IMR-90 (cell line): ENCODE measurements around the gene TIGD4. TPM values are rescaled to one million over a fixed set of nuclear protein-coding genes. Genes with fewer than 3 reads are reported as not detected.

ENCODE experiments used
- ATAC-seq: fragments of 200-7000 bp; cut with Tn5 transposase; 2 replicates; pipeline ENCODE4 v1.9.1; 2020; ENCODE audit warnings: low read depth, mild to moderate bottlenecking, moderate library complexity
- BruUV-seq: library from RNA; stranded (reverse); fragments of 400-500 nt; replicated peaks from 2 replicates; lab custom pipeline; 2021; lab: Mats Ljungman, UMichigan
- CTCF ChIA-PET: fragments of 300-600 bp; formaldehyde crosslinking; extraction: SDS; loops from one replicate; lab custom pipeline; 2021; ENCODE audit warnings: antibody characterized with exemption; lab: Yijun Ruan, JAX
- POLR2A ChIA-PET: fragments of 300-600 bp; sonication (Branson Sonifier 250); formaldehyde crosslinking; loops from one replicate; lab custom pipeline; 2022; ENCODE audit warnings: antibody characterized with exemption; ENCODE audit not compliant: unreplicated experiment; lab: Charles Lee
- DNase-seq: peaks from one replicate; pipeline ENCODE4 v3.0.0; 2013
- H2AFZ ChIP-seq: replicated peaks from 2 replicates; pipeline ENCODE3; 2013; ENCODE audit warnings: low read length, mild to moderate bottlenecking; ENCODE audit not compliant: poor library complexity
- H2AK5ac ChIP-seq: 2 replicates; pipeline ENCODE4 v1.6.1; 2013; ENCODE audit warnings: low read depth, low read length, inconsistent platforms
- H2AK9ac ChIP-seq: replicated peaks from 2 replicates; pipeline ENCODE3; 2013; ENCODE audit warnings: mild to moderate bottlenecking, low read depth, low read length, moderate library complexity; ENCODE audit not compliant: poor library complexity
- H2BK120ac ChIP-seq: 2 replicates; pipeline ENCODE4 v1.6.1; 2013; ENCODE audit warnings: low read depth, low read length, inconsistent platforms
- H2BK15ac ChIP-seq: 3 replicates; pipeline ENCODE4 v1.6.1; 2013; ENCODE audit warnings: low read depth, low read length, inconsistent platforms
- H2BK20ac ChIP-seq: 2 replicates; pipeline ENCODE4 v1.6.1; 2013; ENCODE audit warnings: low read depth, mild to moderate bottlenecking, inconsistent platforms, low read length, moderate library complexity
- H2BK5ac ChIP-seq: 2 replicates; pipeline ENCODE4 v1.6.1; 2013; ENCODE audit warnings: mild to moderate bottlenecking, low read depth, low read length, inconsistent platforms; ENCODE audit not compliant: poor library complexity, severe bottlenecking
- H3K14ac ChIP-seq: replicated peaks from 2 replicates; pipeline ENCODE4 v1.6.1; 2013; ENCODE audit warnings: low read depth, low read length, inconsistent platforms
- H3K18ac ChIP-seq: 2 replicates; pipeline ENCODE4 v1.6.1; 2013; ENCODE audit warnings: low read depth, low read length, control low read depth
- H3K23ac ChIP-seq: 2 replicates; pipeline ENCODE4 v1.6.1; 2013; ENCODE audit warnings: low read depth, low read length, inconsistent platforms
- H3K27ac ChIP-seq: 2 replicates; pipeline ENCODE4 v1.5.1; 2013; ENCODE audit warnings: mild to moderate bottlenecking, control low read depth, low read length; ENCODE audit not compliant: insufficient read depth
- H3K27me3 ChIP-seq: 2 replicates; pipeline ENCODE4 v1.6.1; 2013; ENCODE audit warnings: low read length; ENCODE audit not compliant: control insufficient read depth, insufficient read depth
- H3K36me3 ChIP-seq: 2 replicates; pipeline ENCODE4 v1.6.1; 2013; ENCODE audit warnings: low read length, mixed read lengths; ENCODE audit not compliant: control insufficient read depth, insufficient read depth
- H3K4ac ChIP-seq: 2 replicates; pipeline ENCODE4 v1.6.1; 2013; ENCODE audit warnings: low read depth, low read length, inconsistent platforms
- H3K4me1 ChIP-seq: 2 replicates; pipeline ENCODE4 v1.6.1; 2013; ENCODE audit warnings: low read length, mixed read lengths; ENCODE audit not compliant: control insufficient read depth, insufficient read depth
- H3K4me2 ChIP-seq: 2 replicates; pipeline ENCODE4 v1.6.1; 2013; ENCODE audit warnings: low read depth, mild to moderate bottlenecking, control low read depth, low read length, moderate library complexity
- H3K4me3 ChIP-seq: 2 replicates; pipeline ENCODE4 v1.5.1; 2013; ENCODE audit warnings: low read depth, mild to moderate bottlenecking, control low read depth, low read length, moderate library complexity; ENCODE audit not compliant: insufficient read depth
- H3K56ac ChIP-seq: 2 replicates; pipeline ENCODE4 v1.6.1; 2013; ENCODE audit warnings: low read length, inconsistent platforms; ENCODE audit not compliant: insufficient read depth; ENCODE audit errors: extremely low read depth
- H3K79me1 ChIP-seq, 2 experiments: 2 replicates each; pipeline ENCODE4 v1.6.1; 2013; ENCODE audit warnings: low read length in 2 of 2, inconsistent platforms in 1 of 2, low read depth in 1 of 2
- H3K9ac ChIP-seq: 2 replicates; pipeline ENCODE4 v1.6.1; 2013; ENCODE audit warnings: low read depth, low read length, control low read depth
- H3K9me1 ChIP-seq: 2 replicates; pipeline ENCODE4 v1.6.1; 2013; ENCODE audit warnings: low read length, inconsistent platforms; ENCODE audit not compliant: insufficient read depth
- H3K9me3 ChIP-seq: 2 replicates; pipeline ENCODE4 v1.6.1; 2013; ENCODE audit warnings: low read length; ENCODE audit not compliant: control insufficient read depth, insufficient read depth
- H4K20me1 ChIP-seq: 2 replicates; pipeline ENCODE4 v1.6.1; 2013; ENCODE audit warnings: low read length, inconsistent platforms; ENCODE audit not compliant: insufficient read depth
- H4K5ac ChIP-seq: 2 replicates; pipeline ENCODE4 v1.6.1; 2013; ENCODE audit warnings: mild to moderate bottlenecking, low read depth, low read length, control low read depth
- H4K8ac ChIP-seq, 2 experiments: 2 replicates each; pipeline ENCODE4 v1.6.1; 2013; ENCODE audit warnings: low read depth in 2 of 2, low read length in 2 of 2, control low read depth in 1 of 2, inconsistent platforms in 1 of 2
- H4K91ac ChIP-seq: 2 replicates; pipeline ENCODE4 v1.6.1; 2013; ENCODE audit warnings: low read depth, low read length, inconsistent platforms; ENCODE audit not compliant: insufficient read depth
- BHLHE40 ChIP-seq: fragments of 150-350 bp; IDR thresholded peaks from 2 replicates; pipeline ENCODE4 v1.6.1; 2016; ENCODE audit warnings: mild to moderate bottlenecking, low read depth, low read length
- CEBPB ChIP-seq: IDR thresholded peaks from 2 replicates; pipeline ENCODE4 v1.6.1; 2012; ENCODE audit warnings: low read depth, low read length, improper control_type of control experiment
- CHD1 ChIP-seq: IDR thresholded peaks from 2 replicates; pipeline ENCODE4 v1.6.1; 2012; ENCODE audit warnings: low read depth, low read length, improper control_type of control experiment
- FOS ChIP-seq: fragments of 150-350 bp; IDR thresholded peaks from 2 replicates; pipeline ENCODE4 v1.6.1; 2016; ENCODE audit warnings: low read depth, low read length
- MAFK ChIP-seq: IDR thresholded peaks from 2 replicates; pipeline ENCODE4 v1.6.1; 2012; ENCODE audit warnings: low read depth, low read length, improper control_type of control experiment
- MAZ ChIP-seq: IDR thresholded peaks from 2 replicates; pipeline ENCODE4 v1.6.1; 2012; ENCODE audit warnings: low read depth, mild to moderate bottlenecking, low read length, improper control_type of control experiment, moderate library complexity, borderline replicate concordance
- MXI1 ChIP-seq: IDR thresholded peaks from 2 replicates; pipeline ENCODE4 v1.6.1; 2012; ENCODE audit warnings: low read depth, mild to moderate bottlenecking, low read length, moderate library complexity, borderline replicate concordance
- NFE2L2 ChIP-seq: fragments of 150-350 bp; IDR thresholded peaks from 2 replicates; pipeline ENCODE4 v1.6.1; 2016; ENCODE audit warnings: low read depth, mild to moderate bottlenecking, low read length
- POLR2A ChIP-seq: IDR thresholded peaks from 2 replicates; pipeline ENCODE4 v1.6.1; 2012; ENCODE audit warnings: mild to moderate bottlenecking, low read depth, low read length
- RAD21 ChIP-seq: IDR thresholded peaks from 2 replicates; pipeline ENCODE4 v1.6.1; 2012; ENCODE audit warnings: low read length, improper control_type of control experiment
- RCOR1 ChIP-seq: IDR thresholded peaks from 2 replicates; pipeline ENCODE4 v1.6.1; 2012; ENCODE audit warnings: mild to moderate bottlenecking, low read length, improper control_type of control experiment; ENCODE audit not compliant: insufficient replicate concordance
- RFX5 ChIP-seq: IDR thresholded peaks from 2 replicates; pipeline ENCODE4 v1.8.0; 2012; ENCODE audit warnings: low read depth, mild to moderate bottlenecking, low read length, moderate library complexity
- SMC3 ChIP-seq: fragments of 150-350 bp; IDR thresholded peaks from 2 replicates; pipeline ENCODE4 v1.6.1; 2016; ENCODE audit warnings: low read depth, mild to moderate bottlenecking, antibody characterized with exemption, low read length, moderate library complexity
- WGBS, 2 experiments: methylation state at CpG; one replicate each; pipeline versions ENCODE4 v1.1.5 to v1.1.7; 2013; ENCODE audit warnings: missing lambda C conversion rate in 2 of 2; ENCODE audit not compliant: insufficient read length in 1 of 2; ENCODE audit errors: extremely low coverage in 2 of 2; 5-methylcytosine and 5-hydroxymethylcytosine counted together
- dilution Hi-C: fragments of 300-500 bp; cut with HindIII; formaldehyde crosslinking; loops from one replicate; pipeline ENCODE4 v1.14.3; 2018; ENCODE audit warnings: low sequenced_read_pairs; ENCODE audit not compliant: unreplicated experiment
- in situ Hi-C: fragments of 300-500 bp; cut with MboI; formaldehyde crosslinking; loops from 3 replicates; pipeline ENCODE4 v1.14.3; 2019; ENCODE audit warnings: low sequenced_read_pairs, inconsistent platforms, mixed read lengths
- intact Hi-C: fragments of 100-400 bp; cut with micrococcal nuclease; formaldehyde crosslinking; loops from 2 replicates; pipeline ENCODE4 v1.10.0; 2022
- polyA plus RNA-seq, 3 experiments: library from polyadenylated mRNA; depleted of rRNA; stranded (reverse); fragments of >200 nt; gene quantifications; 2 replicates each; pipeline ENCODE4 v1.2.3, GENCODE V29; 2012; ENCODE audit warnings: low replicate concordance in 1 of 3
- total RNA-seq: library from RNA; depleted of rRNA; stranded (reverse); fragments of >200 nt; gene quantifications from 2 replicates; pipeline ENCODE4 v1.2.3, GENCODE V29; 2012
- TF ChIP-seq, protein P1 (sequence below): conservative IDR thresholded peaks from 2 replicates; pipeline ENCODE4 v1.5.1; 2012; ENCODE audit warnings: mild to moderate bottlenecking, low read depth, low read length, improper control_type of control experiment
- TF ChIP-seq, protein P2 (sequence below): fragments of 150-350 bp; IDR thresholded peaks from 2 replicates; pipeline ENCODE4 v1.6.1; 2017; ENCODE audit warnings: mild to moderate bottlenecking, antibody characterized with exemption, low read length, low read depth
- TF ChIP-seq, protein P3 (sequence below): fragments of 150-350 bp; IDR thresholded peaks from 2 replicates; pipeline ENCODE4 v1.6.1; 2016; ENCODE audit warnings: low read depth, mild to moderate bottlenecking, low read length, moderate library complexity, borderline replicate concordance

TIGD4 gene
- total and polyA plus RNA-seq, 2 of the 4 experiments (the other 2 are of a cell fraction), result 0.03 TPM; not detected in 1

DNA sequence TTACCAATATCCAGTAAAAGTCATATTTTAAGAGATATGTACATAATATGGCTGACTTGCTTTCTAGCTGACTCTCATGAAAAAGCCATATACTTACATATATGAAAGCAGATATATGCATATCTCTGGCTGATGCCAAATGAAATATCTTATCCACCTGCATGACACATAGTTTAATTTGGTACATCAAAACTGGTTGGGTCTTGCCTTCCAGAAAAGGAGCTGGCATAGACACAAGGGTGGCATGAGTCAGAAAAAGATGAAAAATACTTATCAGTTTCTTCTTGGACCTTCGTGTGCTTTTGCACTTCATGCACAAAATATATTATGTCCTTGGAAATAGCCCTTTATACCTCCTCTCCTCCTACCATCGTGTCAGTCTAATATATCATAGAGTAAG, 32.1 kb downstream of the TIGD4 start:
- no peaks in the 10 kb centered on the region for H3K79me1 ChIP-seq
- H2BK5ac ChIP-seq, result no peak overlapping the region
- no peak overlapping the region for H4K91ac ChIP-seq
- no peak overlapping the region for H3K14ac ChIP-seq
- intact Hi-C loops, result no loop called here
- H2BK20ac ChIP-seq, result no peak overlapping the region
- no peak overlapping the region for H3K4me2 ChIP-seq
- H2BK15ac ChIP-seq, result no peak overlapping the region
- H4K5ac ChIP-seq, result no peak overlapping the region
- no TSS peak for BruUV-seq
- no peak overlapping the region for H2AFZ ChIP-seq
- H3K4me3 ChIP-seq, result no peak overlapping the region
- WGBS, 2 experiments, result no CpG with 5 or more reads among the region's 2 CpGs
- no peaks in the 10 kb centered on the region for H3K36me3 ChIP-seq
- no peaks in the 10 kb centered on the region for H4K20me1 ChIP-seq
- DNase-seq (no peak), ATAC-seq (no peak)
- H2AK9ac ChIP-seq, result no peak overlapping the region
- H2BK120ac ChIP-seq, result no peak overlapping the region
- H3K27me3 ChIP-seq, result no peaks in the 10 kb centered on the region
- in situ Hi-C loops, result no loop called here
- no peak overlapping the region for H3K18ac ChIP-seq
- no peak overlapping the region for H3K23ac ChIP-seq
- POLR2A ChIA-PET, result no interaction called here
- no peak overlapping the region for H3K56ac ChIP-seq
- no peak overlapping the region for H2AK5ac ChIP-seq
- dilution Hi-C loops, result no loop called here
- no peaks in the 10 kb centered on the region for H3K9me3 ChIP-seq
- TF ChIP-seq MAZ (no peak), CHD1 (no peak), POLR2A (no peak), FOS (no peak), RCOR1 (no peak), MAFK (no peak), RAD21 (no peak), NFE2L2 (no peak), CEBPB (no peak), BHLHE40 (no peak), MXI1 (no peak), SMC3 (no peak), RFX5 (no peak)
- TF ChIP-seq, protein P1, sequence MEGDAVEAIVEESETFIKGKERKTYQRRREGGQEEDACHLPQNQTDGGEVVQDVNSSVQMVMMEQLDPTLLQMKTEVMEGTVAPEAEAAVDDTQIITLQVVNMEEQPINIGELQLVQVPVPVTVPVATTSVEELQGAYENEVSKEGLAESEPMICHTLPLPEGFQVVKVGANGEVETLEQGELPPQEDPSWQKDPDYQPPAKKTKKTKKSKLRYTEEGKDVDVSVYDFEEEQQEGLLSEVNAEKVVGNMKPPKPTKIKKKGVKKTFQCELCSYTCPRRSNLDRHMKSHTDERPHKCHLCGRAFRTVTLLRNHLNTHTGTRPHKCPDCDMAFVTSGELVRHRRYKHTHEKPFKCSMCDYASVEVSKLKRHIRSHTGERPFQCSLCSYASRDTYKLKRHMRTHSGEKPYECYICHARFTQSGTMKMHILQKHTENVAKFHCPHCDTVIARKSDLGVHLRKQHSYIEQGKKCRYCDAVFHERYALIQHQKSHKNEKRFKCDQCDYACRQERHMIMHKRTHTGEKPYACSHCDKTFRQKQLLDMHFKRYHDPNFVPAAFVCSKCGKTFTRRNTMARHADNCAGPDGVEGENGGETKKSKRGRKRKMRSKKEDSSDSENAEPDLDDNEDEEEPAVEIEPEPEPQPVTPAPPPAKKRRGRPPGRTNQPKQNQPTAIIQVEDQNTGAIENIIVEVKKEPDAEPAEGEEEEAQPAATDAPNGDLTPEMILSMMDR, result no peak
- TF ChIP-seq, protein P2, sequence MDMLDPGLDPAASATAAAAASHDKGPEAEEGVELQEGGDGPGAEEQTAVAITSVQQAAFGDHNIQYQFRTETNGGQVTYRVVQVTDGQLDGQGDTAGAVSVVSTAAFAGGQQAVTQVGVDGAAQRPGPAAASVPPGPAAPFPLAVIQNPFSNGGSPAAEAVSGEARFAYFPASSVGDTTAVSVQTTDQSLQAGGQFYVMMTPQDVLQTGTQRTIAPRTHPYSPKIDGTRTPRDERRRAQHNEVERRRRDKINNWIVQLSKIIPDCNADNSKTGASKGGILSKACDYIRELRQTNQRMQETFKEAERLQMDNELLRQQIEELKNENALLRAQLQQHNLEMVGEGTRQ, result no peak
- TF ChIP-seq, protein P3, sequence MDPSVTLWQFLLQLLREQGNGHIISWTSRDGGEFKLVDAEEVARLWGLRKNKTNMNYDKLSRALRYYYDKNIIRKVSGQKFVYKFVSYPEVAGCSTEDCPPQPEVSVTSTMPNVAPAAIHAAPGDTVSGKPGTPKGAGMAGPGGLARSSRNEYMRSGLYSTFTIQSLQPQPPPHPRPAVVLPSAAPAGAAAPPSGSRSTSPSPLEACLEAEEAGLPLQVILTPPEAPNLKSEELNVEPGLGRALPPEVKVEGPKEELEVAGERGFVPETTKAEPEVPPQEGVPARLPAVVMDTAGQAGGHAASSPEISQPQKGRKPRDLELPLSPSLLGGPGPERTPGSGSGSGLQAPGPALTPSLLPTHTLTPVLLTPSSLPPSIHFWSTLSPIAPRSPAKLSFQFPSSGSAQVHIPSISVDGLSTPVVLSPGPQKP, result no peak
- CTCF ChIA-PET, result no interaction called here
- H3K4ac ChIP-seq, result no peak overlapping the region
- no peak overlapping the region for H3K9ac ChIP-seq
- H3K9me1 ChIP-seq, result no peaks in the 10 kb centered on the region
- H3K4me1 ChIP-seq, result no peaks in the 10 kb centered on the region
- H4K8ac ChIP-seq, result no peak overlapping the region
- no peak overlapping the region for H3K27ac ChIP-seq
